Measurements from ENCODE around the gene TBC1D7. TPM values are rescaled to one million over a fixed set of nuclear protein-coding genes. Genes with fewer than 3 reads are reported as not detected.

The TBC1D7 gene
- total RNA-seq, 2 experiments from 2014 or later = 25.4 to 27.1 TPM

Other genes with a start within 250 kb of the TBC1D7 start
- gene GFOD1, start 159.1 kb upstream of the TBC1D7 start, total RNA-seq = 1 to 10 TPM; 3.7 to 4.2 TPM
- 1 to 10 TPM; 9.3 to 9.8 TPM for gene SIRT5, start 246.1 kb upstream of the TBC1D7 start, total RNA-seq

Data from activated naive CD4-positive, alpha-beta T cell treated with anti-CD3 and anti-CD28 coated beads for 36 hours (primary cell).